CD8-positive, alpha-beta memory T cell (primary cell): ENCODE data around the gene POLR2C. TPM values are rescaled to one million over a fixed set of nuclear protein-coding genes. Genes with fewer than 3 reads are reported as not detected.
A peak's percentile ranks its signal among the peaks of the same experiment; 100 is the strongest.

ENCODE experiments used
- CTCF ChIA-PET: fragments of 350-600 bp; sonication (Branson Sonifier 250); formaldehyde crosslinking; loops from one replicate; lab custom pipeline; 2021; ENCODE audit warnings: antibody characterized with exemption; lab: Charles Lee
- POLR2A ChIA-PET: fragments of 350-600 bp; sonication (Branson Sonifier 250); formaldehyde crosslinking; loops from one replicate; lab custom pipeline; 2021; ENCODE audit warnings: antibody characterized with exemption; lab: Charles Lee
- DNase-seq, 5 donors: peaks; one replicate each; pipeline versions ENCODE4 v3.0.0 to v3.0.0-alpha.2; 2020 to 2022; ENCODE audit warnings: mixed read lengths in 1 of 5
- H3K27ac ChIP-seq: one replicate; pipeline ENCODE4 v1.7.0; 2013; ENCODE audit warnings: low read depth, mild to moderate bottlenecking, low read length, moderate library complexity
- H3K27me3 ChIP-seq: 2 replicates; pipeline ENCODE4 v1.7.0; 2013; ENCODE audit warnings: low read length, mild to moderate bottlenecking; ENCODE audit not compliant: insufficient read depth, poor library complexity, severe bottlenecking
- H3K36me3 ChIP-seq: 2 replicates; pipeline ENCODE4 v1.7.0; 2013; ENCODE audit warnings: mild to moderate bottlenecking, low read length, moderate library complexity; ENCODE audit not compliant: insufficient read depth
- H3K4me1 ChIP-seq: 2 replicates; pipeline ENCODE4 v1.7.0; 2013; ENCODE audit warnings: mild to moderate bottlenecking, low read length, moderate library complexity; ENCODE audit not compliant: insufficient read depth
- H3K4me3 ChIP-seq: 2 replicates; pipeline ENCODE4 v1.7.0; 2013; ENCODE audit warnings: mild to moderate bottlenecking, low read length
- H3K9me3 ChIP-seq: 2 replicates; pipeline ENCODE4 v1.7.0; 2013; ENCODE audit warnings: mild to moderate bottlenecking, low read length
- H3K27ac Mint-ChIP-seq, 8 donors: one replicate each; pipeline ENCODE4 v1.8.0; 2020 to 2021; ENCODE audit warnings: mixed read lengths in 8 of 8, mild to moderate bottlenecking in 6 of 8, inconsistent platforms in 3 of 8, moderate library complexity in 3 of 8
- H3K27me3 Mint-ChIP-seq, 2 donors: one replicate each; pipeline ENCODE4 v1.8.0; 2020 to 2021; ENCODE audit warnings: mixed read lengths in 2 of 2, mild to moderate bottlenecking in 1 of 2, moderate library complexity in 1 of 2
- H3K36me3 Mint-ChIP-seq, 3 donors: one replicate each; pipeline ENCODE4 v1.8.0; 2020 to 2021; ENCODE audit warnings: mixed read lengths in 3 of 3, inconsistent platforms in 1 of 3, mild to moderate bottlenecking in 1 of 3
- H3K4me1 Mint-ChIP-seq, 3 donors: one replicate each; pipeline ENCODE4 v1.8.0; 2020 to 2021; ENCODE audit warnings: mixed read lengths in 3 of 3, inconsistent platforms in 1 of 3, mild to moderate bottlenecking in 1 of 3
- H3K4me3 Mint-ChIP-seq, 7 donors: one replicate each; pipeline ENCODE4 v1.8.0; 2020 to 2021; ENCODE audit warnings: mixed read lengths in 7 of 7, mild to moderate bottlenecking in 6 of 7, moderate library complexity in 4 of 7, inconsistent platforms in 2 of 7
- H3K9me3 Mint-ChIP-seq, 5 donors: one replicate each; pipeline ENCODE4 v1.8.0; 2020 to 2022; ENCODE audit warnings: mixed read lengths in 5 of 5, mild to moderate bottlenecking in 3 of 5, moderate library complexity in 2 of 5, inconsistent platforms in 1 of 5
- polyA plus RNA-seq: library from polyadenylated mRNA; unstranded; fragments of 300-500 nt; fragmentation: Illumina TruSeq; gene quantifications from one replicate; pipeline ENCODE4 v1.2.3, GENCODE V29; 2021
- total RNA-seq, 2 experiments: library from RNA; stranded (reverse); gene quantifications; one replicate each; pipeline ENCODE4 v1.2.3, GENCODE V29; 2021

Gene POLR2C
- total and polyA plus RNA-seq, 3 experiments from 2014 or later, result 36.1 to 95.0 (median 92.3) TPM

- Mint-ChIP-seq H3K9me3 (no peaks in the 10 kb centered on the region), H3K4me3 (no peak overlapping the region), H3K27ac (no peak overlapping the region), H3K4me1 (peaks cover 1 to 6% (median 3%) of the 10 kb centered on the region in 3 donors), H3K27me3 (peaks cover 0 to 3% of the 10 kb centered on the region in 2 donors), H3K36me3 (peaks cover 0 to 66% (median 7%) of the 10 kb centered on the region in 3 donors)
- Histone ChIP-seq H3K27ac (no peak overlapping the region), H3K36me3 (no peaks in the 10 kb centered on the region), H3K4me3 (no peak overlapping the region), H3K9me3 (no peaks in the 10 kb centered on the region), H3K27me3 (no peaks in the 10 kb centered on the region), H3K4me1 (peaks cover 6% of the 10 kb centered on the region)
- no peak for DNase-seq
- ChIA-PET POLR2A (no interaction called here), CTCF (interaction anchor here (1.2 to 6.0 kb wide), 2 partner anchors 8 to 97 kb away, joined by 3 to 54 read pairs; no protein-coding TSS in a partner anchor)
Observed at GRCh38 chr16:57514791-57515600, 52.5 kb downstream of the POLR2C start.

- peaks cover 6 to 13% (median 6%) of the 10 kb centered on the region in 3 donors for H3K4me1 Mint-ChIP-seq
- H3K27ac ChIP-seq, result no peak overlapping the region
- peaks cover 0 to 4% of the 10 kb centered on the region in 2 donors for H3K27me3 Mint-ChIP-seq
- peaks cover 8% of the 10 kb centered on the region for H3K4me1 ChIP-seq
- POLR2A ChIA-PET, result interaction anchor here (0.6 to 0.7 kb wide), 2 partner anchors 45 to 585 kb away, joined by 3 to 4 read pairs; no protein-coding TSS in a partner anchor
- H3K36me3 Mint-ChIP-seq, result peaks cover 0 to 68% (median 11%) of the 10 kb centered on the region in 3 donors
- H3K27me3 ChIP-seq, result no peaks in the 10 kb centered on the region
- H3K9me3 Mint-ChIP-seq, result no peaks in the 10 kb centered on the region
- no peak overlapping the region for H3K4me3 ChIP-seq
- CTCF ChIA-PET, result interaction anchor here (6.0 kb wide), 1 partner anchor 98 kb away, joined by 54 read pairs; no protein-coding TSS in a partner anchor
- peak overlapping the region in 2 of 8 donors; percentile 60 to 73 for H3K27ac Mint-ChIP-seq
- no peaks in the 10 kb centered on the region for H3K9me3 ChIP-seq
- no peaks in the 10 kb centered on the region for H3K36me3 ChIP-seq
- no peak for DNase-seq
- no peak overlapping the region for H3K4me3 Mint-ChIP-seq
Observed at GRCh38 chr16:57516176-57516725, 53.8 kb downstream of the POLR2C start.

GRCh38 chr16:57516773-57517172, 54.3 kb downstream of the POLR2C start:
- CTCF ChIA-PET, result interaction anchor here (1.0 to 6.0 kb wide), 2 partner anchors 98 to 216 kb away, joined by 3 to 54 read pairs; no protein-coding TSS in a partner anchor
- Mint-ChIP-seq H3K27ac (peak overlapping the region in 3 of 8 donors; percentile 23 to 94 (median 37)), H3K9me3 (no peaks in the 10 kb centered on the region), H3K4me3 (no peak overlapping the region), H3K36me3 (peaks cover 0 to 66% (median 11%) of the 10 kb centered on the region in 3 donors), H3K4me1 (peaks cover 6 to 13% (median 6%) of the 10 kb centered on the region in 3 donors), H3K27me3 (peaks cover 0 to 4% of the 10 kb centered on the region in 2 donors)
- Histone ChIP-seq H3K27ac (no peak overlapping the region), H3K9me3 (no peaks in the 10 kb centered on the region), H3K36me3 (no peaks in the 10 kb centered on the region), H3K27me3 (no peaks in the 10 kb centered on the region), H3K4me3 (no peak overlapping the region), H3K4me1 (peaks cover 8% of the 10 kb centered on the region)
- no peak for DNase-seq
- POLR2A ChIA-PET, result interaction anchor here (0.9 kb wide), 1 partner anchor 15 kb away, joined by 6 read pairs; no protein-coding TSS in a partner anchor

GRCh38 chr16:57517397-57518367, 55.2 kb downstream of the POLR2C start:
- Histone ChIP-seq H3K9me3 (no peaks in the 10 kb centered on the region), H3K36me3 (no peaks in the 10 kb centered on the region), H3K27me3 (no peaks in the 10 kb centered on the region), H3K27ac (no peak overlapping the region), H3K4me1 (peaks cover 8% of the 10 kb centered on the region), H3K4me3 (no peak overlapping the region)
- DNase-seq, result no peak
- POLR2A ChIA-PET, result interaction anchor here (0.9 kb wide), 1 partner anchor 14 kb away, joined by 6 read pairs; no protein-coding TSS in a partner anchor
- Mint-ChIP-seq H3K27me3 (peaks cover 0 to 4% of the 10 kb centered on the region in 2 donors), H3K9me3 (no peaks in the 10 kb centered on the region), H3K4me1 (peaks cover 6 to 13% (median 6%) of the 10 kb centered on the region in 3 donors), H3K36me3 (peaks cover 0 to 66% (median 7%) of the 10 kb centered on the region in 3 donors), H3K4me3 (no peak overlapping the region), H3K27ac (no peak overlapping the region)
- CTCF ChIA-PET, result interaction anchor here (1.0 to 6.0 kb wide), 6 partner anchors 13 to 217 kb away, joined by 3 to 54 read pairs (median 8); partner anchors contain the start of gene POLR2C

- Histone ChIP-seq H3K4me1 (peaks cover 8% of the 10 kb centered on the region), H3K36me3 (no peaks in the 10 kb centered on the region), H3K27me3 (no peaks in the 10 kb centered on the region), H3K27ac (no peak overlapping the region), H3K9me3 (no peaks in the 10 kb centered on the region), H3K4me3 (no peak overlapping the region)
- peaks cover 6 to 13% (median 6%) of the 10 kb centered on the region in 3 donors for H3K4me1 Mint-ChIP-seq
- ChIA-PET POLR2A (no interaction called here), CTCF (interaction anchor here (1.0 to 6.0 kb wide), 9 partner anchors 10 to 100 kb away, joined by 4 to 54 read pairs (median 11); partner anchors contain the start of gene POLR2C)
- no peak overlapping the region for H3K4me3 Mint-ChIP-seq
- peaks cover 0 to 4% of the 10 kb centered on the region in 2 donors for H3K27me3 Mint-ChIP-seq
- H3K27ac Mint-ChIP-seq, result peak overlapping the region in 1 of 8 donors; percentile 50
- H3K9me3 Mint-ChIP-seq, result no peaks in the 10 kb centered on the region
- peaks cover 0 to 58% (median 7%) of the 10 kb centered on the region in 3 donors for H3K36me3 Mint-ChIP-seq
- DNase-seq, result no peak
Observed at GRCh38 chr16:57518520-57518919, 56.0 kb downstream of the POLR2C start.

GRCh38 chr16:57518922-57519321, 56.4 kb downstream of the POLR2C start:
- POLR2A ChIA-PET, result no interaction called here
- no peak for DNase-seq
- Mint-ChIP-seq H3K4me1 (peaks cover 6 to 13% (median 6%) of the 10 kb centered on the region in 3 donors), H3K9me3 (no peaks in the 10 kb centered on the region), H3K27me3 (peaks cover 0 to 4% of the 10 kb centered on the region in 2 donors), H3K4me3 (no peak overlapping the region), H3K27ac (peak overlapping the region in 2 of 8 donors; percentile 19 to 50), H3K36me3 (peaks cover 0 to 54% (median 7%) of the 10 kb centered on the region in 3 donors)
- Histone ChIP-seq H3K9me3 (no peaks in the 10 kb centered on the region), H3K4me1 (peaks cover 8% of the 10 kb centered on the region), H3K27ac (no peak overlapping the region), H3K36me3 (no peaks in the 10 kb centered on the region), H3K4me3 (no peak overlapping the region), H3K27me3 (no peaks in the 10 kb centered on the region)
- CTCF ChIA-PET, result interaction anchor here (1.0 to 6.0 kb wide), 9 partner anchors 9 to 101 kb away, joined by 4 to 54 read pairs (median 11); partner anchors contain the start of genes CIAPIN1, COQ9 and POLR2C
